ENCODE results near the gene KLHL40.

Gene KLHL40

GRCh38 chr3:42694366-42694765 lies 9.0 kb downstream of the KLHL40 start:
- no peak for DNase-seq (ENCODE audit: low read depth in 2 of 2)
- TF ChIP-seq, protein P1, sequence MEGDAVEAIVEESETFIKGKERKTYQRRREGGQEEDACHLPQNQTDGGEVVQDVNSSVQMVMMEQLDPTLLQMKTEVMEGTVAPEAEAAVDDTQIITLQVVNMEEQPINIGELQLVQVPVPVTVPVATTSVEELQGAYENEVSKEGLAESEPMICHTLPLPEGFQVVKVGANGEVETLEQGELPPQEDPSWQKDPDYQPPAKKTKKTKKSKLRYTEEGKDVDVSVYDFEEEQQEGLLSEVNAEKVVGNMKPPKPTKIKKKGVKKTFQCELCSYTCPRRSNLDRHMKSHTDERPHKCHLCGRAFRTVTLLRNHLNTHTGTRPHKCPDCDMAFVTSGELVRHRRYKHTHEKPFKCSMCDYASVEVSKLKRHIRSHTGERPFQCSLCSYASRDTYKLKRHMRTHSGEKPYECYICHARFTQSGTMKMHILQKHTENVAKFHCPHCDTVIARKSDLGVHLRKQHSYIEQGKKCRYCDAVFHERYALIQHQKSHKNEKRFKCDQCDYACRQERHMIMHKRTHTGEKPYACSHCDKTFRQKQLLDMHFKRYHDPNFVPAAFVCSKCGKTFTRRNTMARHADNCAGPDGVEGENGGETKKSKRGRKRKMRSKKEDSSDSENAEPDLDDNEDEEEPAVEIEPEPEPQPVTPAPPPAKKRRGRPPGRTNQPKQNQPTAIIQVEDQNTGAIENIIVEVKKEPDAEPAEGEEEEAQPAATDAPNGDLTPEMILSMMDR (IDR thresholded peaks at IDR 0.05; ENCODE audit: low read depth, low read length) = no peak
- H3K4me3 ChIP-seq (replicated peaks in 1 of 2; ENCODE audit: low read depth in 2 of 2, low read length in 2 of 2) = no peak overlapping the region

- no peak overlapping the region for H3K4me3 ChIP-seq (replicated peaks in 1 of 2; ENCODE audit: low read depth in 2 of 2, low read length in 2 of 2)
- no peak for DNase-seq (ENCODE audit: low read depth in 2 of 2)
- TF ChIP-seq, protein P1 (IDR thresholded peaks at IDR 0.05; ENCODE audit: low read depth, low read length) = no peak
Measured at GRCh38 chr3:42696356-42697288, 11.3 kb downstream of the KLHL40 start.

- no peak overlapping the region for H3K4me3 ChIP-seq (replicated peaks in 1 of 2; ENCODE audit: low read depth in 2 of 2, low read length in 2 of 2)
- TF ChIP-seq, protein P1 (IDR thresholded peaks at IDR 0.05; ENCODE audit: low read depth, low read length) = no peak
- no peak for DNase-seq (ENCODE audit: low read depth in 2 of 2)
Measured at GRCh38 chr3:42697289-42698051, 12.1 kb downstream of the KLHL40 start.

GRCh38 chr3:42698216-42698910 lies 13.0 kb downstream of the KLHL40 start:
- DNase-seq (ENCODE audit: low read depth in 2 of 2) = no peak
- H3K4me3 ChIP-seq (replicated peaks in 1 of 2; ENCODE audit: low read depth in 2 of 2, low read length in 2 of 2) = no peak overlapping the region
- TF ChIP-seq, protein P1 (IDR thresholded peaks at IDR 0.05; ENCODE audit: low read depth, low read length) = no peak

GRCh38 chr3:42698911-42699230 lies 13.5 kb downstream of the KLHL40 start:
- no peak for DNase-seq (ENCODE audit: low read depth in 2 of 2)
- TF ChIP-seq, protein P1 (IDR thresholded peaks at IDR 0.05; ENCODE audit: low read depth, low read length) = no peak
- no peak overlapping the region for H3K4me3 ChIP-seq (replicated peaks in 1 of 2; ENCODE audit: low read depth in 2 of 2, low read length in 2 of 2)

DNA sequence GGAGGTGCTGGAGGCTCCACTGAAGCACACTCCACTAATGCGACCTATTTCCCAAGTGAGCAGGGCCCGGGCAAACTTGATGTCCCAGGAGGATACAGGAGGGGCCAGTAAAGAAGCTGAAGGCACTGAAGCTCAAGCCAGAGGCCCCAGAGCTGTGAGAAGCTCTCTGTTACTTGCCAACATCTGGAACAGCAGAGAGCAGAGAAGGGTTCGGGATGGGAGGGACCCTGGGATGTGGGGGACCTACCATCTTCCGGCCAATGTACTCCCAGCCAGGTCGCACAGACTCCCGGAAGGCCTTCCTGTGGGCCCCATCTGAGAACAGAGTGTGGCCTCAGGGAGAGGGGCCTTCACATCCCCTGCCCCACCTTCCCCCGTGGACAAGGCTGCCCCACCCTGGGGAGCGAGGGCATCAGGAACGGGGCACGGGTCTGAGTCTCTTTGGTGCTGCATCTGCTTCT lies 14.2 kb downstream of the KLHL40 start:
- TF ChIP-seq, protein P1 (IDR thresholded peaks at IDR 0.05; ENCODE audit: low read depth, low read length) = no peak
- DNase-seq (ENCODE audit: low read depth in 2 of 2) = no peak
- H3K4me3 ChIP-seq (replicated peaks in 1 of 2; ENCODE audit: low read depth in 2 of 2, low read length in 2 of 2) = no peak overlapping the region

All from cardiac fibroblast (primary cell).